Activated B cell treated with CpG ODN at 0.5 μM for 24 hours (primary cell): ENCODE data around the gene SCML1. TPM values are rescaled to one million over a fixed set of nuclear protein-coding genes. Genes with fewer than 3 reads are reported as not detected.

ENCODE experiments used
- ATAC-seq: fragments of 200-7000 bp; cut with Tn5 transposase; one replicate; pipeline ENCODE4 v1.10.0; 2021; ENCODE audit warnings: low read depth, mild to moderate bottlenecking, moderate library complexity
- CTCF ChIA-PET: fragments of 350-600 bp; sonication (Branson Sonifier 250); formaldehyde crosslinking; loops from one replicate; lab custom pipeline; 2021; ENCODE audit warnings: antibody characterized with exemption; lab: Charles Lee
- POLR2A ChIA-PET: fragments of 350-600 bp; sonication (Branson Sonifier 250); formaldehyde crosslinking; loops from one replicate; lab custom pipeline; 2021; ENCODE audit warnings: antibody characterized with exemption; lab: Charles Lee
- DNase-seq: peaks from one replicate; pipeline ENCODE4 v3.0.0; 2022
- H3K27ac Mint-ChIP-seq: one replicate; pipeline ENCODE4 v1.8.0; 2020; ENCODE audit warnings: mixed read lengths
- H3K27me3 Mint-ChIP-seq: one replicate; pipeline ENCODE4 v1.8.0; 2021; ENCODE audit warnings: mixed read lengths
- H3K36me3 Mint-ChIP-seq: one replicate; pipeline ENCODE4 v1.8.0; 2021; ENCODE audit warnings: low read depth, mixed read lengths
- H3K4me1 Mint-ChIP-seq: one replicate; pipeline ENCODE4 v1.8.0; 2021; ENCODE audit warnings: mixed read lengths
- H3K4me3 Mint-ChIP-seq: one replicate; pipeline ENCODE4 v1.8.0; 2020; ENCODE audit warnings: mild to moderate bottlenecking, mixed read lengths
- H3K9me3 Mint-ChIP-seq: one replicate; pipeline ENCODE4 v1.8.0; 2020; ENCODE audit warnings: mixed read lengths
- CTCF ChIP-seq: fragments of 200-600 bp; IDR thresholded peaks from one replicate; pipeline ENCODE4 v1.8.0; 2022; ENCODE audit warnings: antibody characterized with exemption, mild to moderate bottlenecking
- intact Hi-C: fragments of 100-400 bp; cut with micrococcal nuclease; formaldehyde crosslinking; loops from one replicate; pipeline ENCODE4 v1.15.1; 2024
- total RNA-seq: library from RNA; stranded (reverse); gene quantifications from 2 replicates; pipeline ENCODE4 v1.2.3, GENCODE V29; 2022

SCML1 gene
- total RNA-seq, 1 donor from 2014 or later, result 6.5 TPM

DNA sequence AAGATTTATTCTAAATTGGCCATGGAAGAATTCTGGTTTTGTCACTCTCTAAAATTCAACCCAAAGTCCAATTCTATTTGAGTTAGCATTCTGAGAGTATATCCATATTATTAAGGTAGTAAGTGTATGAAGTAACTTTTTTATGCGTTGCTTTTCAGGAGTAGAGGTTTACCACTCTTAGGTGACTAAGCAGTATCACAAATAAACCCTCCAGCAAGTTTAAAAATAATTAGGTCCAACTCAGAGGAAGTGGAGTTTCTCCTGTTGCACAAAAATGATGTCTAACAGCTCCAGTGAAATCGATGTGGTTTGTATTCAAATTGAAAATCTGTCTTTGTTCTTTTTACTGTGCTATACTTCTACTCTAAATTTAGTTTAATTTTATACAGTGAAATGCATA lies 6.6 kb downstream of the SCML1 start:
- ChIA-PET POLR2A (no interaction called here), CTCF (no interaction called here)
- Mint-ChIP-seq H3K9me3 (no peaks in the 10 kb centered on the region), H3K27me3 (no peaks in the 10 kb centered on the region), H3K4me3 (no peak overlapping the region), H3K4me1 (peaks cover 6% of the 10 kb centered on the region), H3K36me3 (no peaks in the 10 kb centered on the region), H3K27ac (no peak overlapping the region)
- DNase-seq (no peak), ATAC-seq (no peak)
- no peak for TF ChIP-seq CTCF
- intact Hi-C loops, result no loop called here

DNA sequence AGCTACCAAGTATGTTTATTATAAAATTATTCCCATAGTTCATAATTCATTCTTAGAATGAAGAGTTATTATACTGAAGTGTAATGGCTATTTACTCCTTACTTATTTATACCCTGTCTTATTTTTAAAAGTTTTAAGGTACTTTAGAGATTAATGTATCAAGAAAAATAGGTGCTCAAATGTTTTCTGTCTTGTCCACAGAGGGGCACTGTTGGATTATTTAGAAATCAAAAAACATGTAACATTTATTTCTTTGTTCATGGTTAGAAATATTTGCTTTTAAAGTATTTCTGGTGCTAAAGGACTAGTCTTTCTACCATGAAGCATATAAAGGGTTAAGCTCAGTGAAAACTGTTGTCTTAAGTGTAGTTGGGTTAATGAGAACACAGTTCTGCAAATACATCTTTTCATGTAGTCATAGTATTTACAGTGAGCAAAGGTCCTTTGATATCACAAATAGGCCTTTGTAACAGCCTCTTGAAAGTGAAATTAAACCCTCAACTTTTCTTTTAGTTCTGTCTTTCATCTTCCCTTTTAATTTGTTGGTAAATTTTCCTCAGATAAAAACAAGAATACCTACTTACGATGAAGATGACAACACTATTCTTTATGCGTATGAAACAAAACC lies 7.7 kb downstream of the SCML1 start:
- H3K27me3 Mint-ChIP-seq, result no peaks in the 10 kb centered on the region
- H3K4me1 Mint-ChIP-seq, result no peaks in the 10 kb centered on the region
- H3K36me3 Mint-ChIP-seq, result peaks cover 2% of the 10 kb centered on the region
- ATAC-seq, result no peak
- H3K9me3 Mint-ChIP-seq, result no peaks in the 10 kb centered on the region
- ChIA-PET CTCF (no interaction called here), POLR2A (interaction anchor here (0.6 kb wide), 1 partner anchor 931 kb away, joined by 4 read pairs; no protein-coding TSS in a partner anchor)
- no peak overlapping the region for H3K27ac Mint-ChIP-seq
- intact Hi-C loops, result no loop called here
- no peak for DNase-seq
- TF ChIP-seq CTCF, result no peak
- H3K4me3 Mint-ChIP-seq, result no peak overlapping the region

DNA sequence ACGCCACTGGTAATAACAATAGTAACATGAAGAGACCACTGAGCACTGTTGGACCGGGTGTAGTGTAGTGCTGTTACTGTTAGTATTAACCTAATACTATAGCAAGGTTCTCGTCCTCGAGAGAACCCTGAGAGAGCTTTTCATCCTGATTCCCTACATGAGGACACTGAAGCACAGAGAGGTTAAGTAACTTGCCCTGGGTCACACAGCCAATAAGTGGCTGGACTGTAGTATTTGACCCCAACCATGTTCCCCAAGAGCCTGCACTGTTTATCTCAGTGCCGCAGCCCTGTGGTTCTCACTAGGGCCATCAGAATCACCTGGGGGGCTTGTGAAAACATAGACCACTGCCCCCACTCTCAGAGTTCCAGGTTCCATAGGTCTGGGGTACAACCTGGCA lies 10.4 kb downstream of the SCML1 start:
- DNase-seq (no peak), ATAC-seq (no peak)
- intact Hi-C loops, result no loop called here
- no peak overlapping the region for H3K4me3 Mint-ChIP-seq
- H3K9me3 Mint-ChIP-seq, result no peaks in the 10 kb centered on the region
- ChIA-PET POLR2A (no interaction called here), CTCF (no interaction called here)
- no peak for TF ChIP-seq CTCF
- H3K27ac Mint-ChIP-seq, result no peak overlapping the region
- no peaks in the 10 kb centered on the region for H3K27me3 Mint-ChIP-seq
- H3K4me1 Mint-ChIP-seq, result no peaks in the 10 kb centered on the region
- H3K36me3 Mint-ChIP-seq, result peaks cover 9% of the 10 kb centered on the region

DNA sequence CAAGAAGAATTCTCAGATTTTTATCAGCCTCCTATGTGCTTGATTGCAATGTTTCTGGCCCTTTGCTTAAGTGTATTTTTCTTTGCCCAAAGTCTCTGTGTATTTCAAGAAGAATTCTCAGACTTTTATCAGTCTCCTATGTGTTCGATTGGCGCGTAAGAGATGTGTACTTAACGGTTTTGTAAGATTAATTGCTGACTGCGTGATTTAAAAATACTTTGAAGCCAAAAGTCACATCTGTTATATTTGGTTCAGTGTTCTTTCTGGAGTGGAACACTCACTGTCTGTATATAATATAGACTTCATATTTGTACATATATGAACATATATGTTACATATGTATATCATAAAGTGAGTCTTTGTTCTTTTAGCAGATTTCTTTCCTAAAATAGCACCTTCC lies 11.4 kb downstream of the SCML1 start:
- ChIA-PET POLR2A (no interaction called here), CTCF (no interaction called here)
- H3K9me3 Mint-ChIP-seq, result no peaks in the 10 kb centered on the region
- no peaks in the 10 kb centered on the region for H3K27me3 Mint-ChIP-seq
- no peak for TF ChIP-seq CTCF
- DNase-seq (no peak), ATAC-seq (no peak)
- intact Hi-C loops, result no loop called here
- H3K4me3 Mint-ChIP-seq, result no peak overlapping the region
- H3K27ac Mint-ChIP-seq, result no peak overlapping the region
- no peaks in the 10 kb centered on the region for H3K4me1 Mint-ChIP-seq
- peaks cover 12% of the 10 kb centered on the region for H3K36me3 Mint-ChIP-seq

DNA sequence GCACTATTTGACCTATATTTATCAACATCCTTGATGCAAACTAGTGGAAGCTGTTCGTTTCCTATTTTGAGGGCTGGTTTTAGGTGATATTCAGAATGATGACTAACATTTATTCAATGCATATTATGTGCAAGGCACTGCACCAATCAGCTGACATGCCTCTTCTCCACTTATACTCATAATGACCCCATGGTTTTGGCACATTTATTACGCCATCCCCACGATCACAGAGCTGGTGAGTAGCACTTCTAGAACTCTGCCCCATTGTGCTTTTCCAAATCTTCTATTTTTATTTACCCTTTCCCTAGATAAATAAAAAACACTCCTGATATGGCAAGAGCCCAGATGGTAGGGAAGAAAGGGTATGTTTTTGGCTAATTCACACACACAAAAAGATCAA lies 13.1 kb downstream of the SCML1 start:
- intact Hi-C loops, result no loop called here
- H3K36me3 Mint-ChIP-seq, result peaks cover 12% of the 10 kb centered on the region
- ATAC-seq (no peak), DNase-seq (no peak)
- TF ChIP-seq CTCF, result no peak
- no peaks in the 10 kb centered on the region for H3K4me1 Mint-ChIP-seq
- H3K27ac Mint-ChIP-seq, result no peak overlapping the region
- H3K4me3 Mint-ChIP-seq, result no peak overlapping the region
- CTCF ChIA-PET, result no interaction called here
- POLR2A ChIA-PET, result no interaction called here
- no peaks in the 10 kb centered on the region for H3K27me3 Mint-ChIP-seq
- H3K9me3 Mint-ChIP-seq, result no peaks in the 10 kb centered on the region
